Raji (cell line): ENCODE results near the gene STUM.

Source experiments
- POLR2A ChIP-seq: IDR thresholded peaks from 2 replicates; pipeline ENCODE4 v1.6.1; 2011; ENCODE audit warnings: low read depth, low read length, control low read depth; ENCODE audit not compliant: insufficient read depth

STUM gene

DNA sequence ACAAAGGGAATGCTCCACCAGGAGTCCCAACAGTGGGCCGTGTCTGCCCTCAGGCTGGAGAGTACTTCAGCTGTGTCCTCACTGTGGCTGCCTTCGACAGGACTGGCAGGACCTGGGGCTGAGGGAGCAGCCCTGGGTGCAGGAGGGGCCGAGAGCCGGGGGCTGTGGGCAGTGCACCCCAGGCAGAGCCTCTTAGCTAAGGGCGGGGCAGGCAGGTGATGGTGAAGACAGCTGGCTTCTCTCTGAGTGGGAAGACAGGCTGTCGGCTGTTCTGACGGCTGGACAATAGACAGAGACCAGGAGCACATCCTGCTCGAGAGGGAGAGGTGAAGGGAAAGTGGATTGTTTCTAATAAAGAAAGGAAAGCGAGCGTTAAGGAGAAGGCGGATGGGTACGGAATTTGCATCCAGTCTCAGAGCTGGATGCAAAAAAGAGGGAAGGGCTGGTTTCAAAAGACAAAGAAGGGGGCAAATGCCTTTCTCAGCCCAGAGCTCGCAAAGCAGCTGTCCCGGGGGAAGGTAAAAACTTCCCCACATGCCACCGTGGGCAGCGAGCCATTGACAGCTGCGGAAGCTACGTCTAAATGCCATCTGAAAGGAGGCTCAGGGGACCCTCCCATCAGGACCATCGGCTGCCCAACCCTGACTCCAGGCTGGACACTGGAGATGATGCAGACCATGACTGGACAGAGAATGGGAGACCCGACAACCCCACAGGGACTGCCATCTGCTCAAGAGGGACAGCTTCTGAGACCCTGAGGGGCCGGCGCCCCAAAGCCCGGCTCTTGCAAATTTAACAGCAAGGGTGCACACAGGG lies 92.0 kb downstream of the STUM start:
- TF ChIP-seq POLR2A, result no peak

- TF ChIP-seq POLR2A, result no peak
Measured at GRCh38 chr1:226641671-226642231, 93.2 kb downstream of the STUM start.

DNA sequence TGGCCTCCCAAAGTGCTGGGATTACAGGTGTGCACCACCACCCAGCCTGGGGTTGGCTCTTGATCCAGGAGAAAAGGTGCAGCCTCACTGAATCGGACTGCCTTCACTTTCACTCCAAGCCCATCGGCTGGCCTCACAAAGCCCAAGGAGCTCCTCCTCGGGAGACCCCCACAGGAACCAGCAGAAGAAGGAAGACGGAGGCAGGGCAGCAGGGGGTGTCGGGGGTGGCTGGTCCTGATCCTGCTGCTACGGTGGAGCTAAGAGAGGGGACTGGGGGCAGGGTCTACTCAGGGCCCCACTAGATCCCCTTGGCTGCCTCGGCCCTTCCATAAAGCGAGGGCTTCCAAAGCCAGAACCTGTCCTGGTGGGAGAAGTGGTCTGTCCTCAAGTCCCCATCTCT lies 93.9 kb downstream of the STUM start:
- TF ChIP-seq POLR2A, result no peak

GRCh38 chr1:226643177-226643576 lies 94.6 kb downstream of the STUM start:
- 0 out of 2 replicates have a peak, but pooled peaks have one; percentile 11 for TF ChIP-seq POLR2A

- TF ChIP-seq POLR2A, result peak; percentile 23
Measured at GRCh38 chr1:226643611-226644540, 95.3 kb downstream of the STUM start.

DNA sequence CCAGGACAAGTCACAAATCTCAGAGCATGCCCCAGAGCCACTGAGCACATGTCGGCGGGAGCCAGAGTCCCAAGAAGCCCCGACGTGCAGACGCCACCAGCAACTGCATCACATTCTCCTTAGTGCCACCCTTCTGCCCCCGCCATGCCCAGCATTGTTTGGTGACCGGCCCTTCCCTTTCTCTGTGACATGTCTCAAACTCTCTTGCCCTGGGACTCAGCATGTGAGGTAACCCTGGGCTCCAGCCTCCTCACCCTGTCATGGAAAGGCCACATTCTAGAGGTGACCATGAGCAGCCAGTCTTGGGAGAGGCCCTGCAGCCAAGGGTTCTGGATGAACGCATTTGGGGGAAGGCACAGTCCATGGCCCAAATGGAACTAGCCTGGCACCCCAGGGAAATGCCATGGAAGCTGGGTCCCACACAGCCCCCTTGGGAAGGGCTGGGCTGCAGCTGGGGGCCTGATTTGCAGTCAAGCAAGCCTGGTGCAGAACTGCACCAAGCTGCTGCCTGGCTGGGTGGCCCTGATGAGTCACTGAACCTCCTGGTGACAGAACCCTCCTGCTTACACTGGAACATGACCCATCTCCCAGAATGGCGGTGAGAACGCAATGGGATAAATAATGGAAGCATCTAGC lies 96.1 kb downstream of the STUM start:
- no peak for TF ChIP-seq POLR2A

- TF ChIP-seq POLR2A, result no peak
Measured at GRCh38 chr1:226645279-226645976, 96.9 kb downstream of the STUM start.

GRCh38 chr1:226646026-226646869 lies 97.7 kb downstream of the STUM start:
- TF ChIP-seq POLR2A, result no peak

DNA sequence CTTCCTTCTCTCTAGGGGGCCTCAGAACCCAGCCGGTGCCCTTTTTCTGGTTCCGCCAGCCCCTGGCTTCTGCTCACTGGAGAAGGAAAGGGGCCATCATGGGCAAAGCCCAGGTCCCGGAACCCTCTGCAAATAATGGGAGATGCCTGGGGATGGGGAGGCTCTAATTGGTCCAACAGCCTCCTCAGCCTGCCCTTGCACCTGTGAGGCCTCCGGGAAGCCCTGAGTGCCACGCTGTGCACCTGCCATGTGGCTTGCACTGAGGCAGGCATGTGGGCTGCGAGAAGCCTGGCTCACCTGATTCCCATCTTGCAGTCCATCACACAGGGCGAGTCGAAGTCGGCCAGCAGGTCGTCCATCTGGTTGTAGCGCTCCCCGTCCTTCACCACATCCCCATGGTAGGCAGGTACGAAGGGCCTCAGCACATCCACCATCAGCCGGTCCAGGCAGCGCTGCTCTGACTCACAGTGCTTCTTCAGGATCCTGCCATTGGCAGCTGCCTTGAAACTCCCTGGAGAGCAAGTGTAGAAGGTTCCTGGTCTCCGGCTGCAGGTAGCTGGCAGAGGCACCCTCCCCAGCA lies 98.4 kb downstream of the STUM start:
- no peak for TF ChIP-seq POLR2A

- TF ChIP-seq POLR2A, result no peak
Measured at GRCh38 chr1:226647719-226648118, 99.2 kb downstream of the STUM start.

GRCh38 chr1:226648421-226648820 lies 99.9 kb downstream of the STUM start:
- TF ChIP-seq POLR2A, result no peak

DNA sequence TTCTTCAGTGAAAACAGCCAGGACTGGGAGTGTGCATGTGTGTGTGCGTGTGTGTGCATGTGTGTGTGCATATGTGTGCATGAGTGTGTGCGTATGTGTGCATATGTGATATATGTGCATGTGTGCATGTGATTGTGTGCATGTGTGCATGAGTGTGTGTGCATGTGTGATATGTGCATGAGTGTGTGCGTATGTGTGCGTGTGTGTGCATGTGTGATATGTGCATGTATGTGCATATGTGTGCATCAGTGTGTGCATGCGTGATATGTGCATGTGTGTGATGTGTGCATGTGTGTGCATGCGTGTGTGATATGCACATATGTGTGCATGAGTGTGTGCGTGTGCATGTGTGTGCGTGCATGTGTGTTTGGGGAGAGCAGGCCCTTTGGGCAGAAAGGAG lies 100.7 kb downstream of the STUM start:
- TF ChIP-seq POLR2A, result no peak

DNA sequence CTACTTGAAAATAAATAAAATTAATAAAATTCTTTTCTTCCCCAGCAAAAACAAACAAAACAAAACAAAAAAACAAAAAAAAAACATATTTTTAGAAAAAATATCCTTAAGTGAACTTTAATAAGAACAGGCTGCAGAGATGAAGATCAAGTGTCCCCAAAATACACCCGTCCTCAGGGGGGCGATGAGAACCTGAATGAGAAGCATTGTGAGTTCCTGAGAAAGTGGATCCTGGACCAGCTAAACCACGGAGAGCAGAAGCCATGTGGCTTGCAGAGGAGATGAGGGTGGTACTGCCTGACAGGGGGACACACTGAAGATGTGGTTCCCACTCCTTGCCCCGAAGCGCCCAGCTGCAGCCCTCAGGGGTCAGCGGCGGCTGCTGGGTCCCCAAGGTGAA lies 101.2 kb downstream of the STUM start:
- TF ChIP-seq POLR2A, result no peak
